GM18870 (cell line): ENCODE data around the gene ABCD3.
"Not testable (repeated sequence)": the region's sequence is repeated elsewhere in the genome, so short reads cannot be mapped to it uniquely, and the experiment has no call there.

ENCODE experiments used
- ATAC-seq: cut with Tn5 transposase; IDR thresholded peaks from one replicate; pipeline ENCODE4 v1.9.1; 2021; ENCODE audit warnings: moderate library complexity; ENCODE audit not compliant: unreplicated experiment

Gene ABCD3

GRCh38 chr1:94417978-94418663 is at the start of gene ABCD3:
ABCD3 (plus strand) TSS chr1:94418389; CDS start chr1:94418479, 90 bp downstream.
- peak; percentile 83 for ATAC-seq

GRCh38 chr1:94372771-94373170 is 45.4 kb upstream of the ABCD3 start:
- ATAC-seq = not testable (repeated sequence)

- ATAC-seq = not testable (repeated sequence)
Measured at GRCh38 chr1:94373311-94373710, 44.9 kb upstream of the ABCD3 start.

- ATAC-seq = not testable (repeated sequence)
Measured at GRCh38 chr1:94375666-94376065, 42.5 kb upstream of the ABCD3 start.

- ATAC-seq = not testable (repeated sequence)
Measured at GRCh38 chr1:94378493-94378892, 39.7 kb upstream of the ABCD3 start.

- ATAC-seq = no peak
Measured at GRCh38 chr1:94379615-94380014, 38.6 kb upstream of the ABCD3 start.

GRCh38 chr1:94382201-94382600 is 36.0 kb upstream of the ABCD3 start:
- no peak for ATAC-seq

GRCh38 chr1:94383966-94384408 is 34.2 kb upstream of the ABCD3 start:
- ATAC-seq = peak; percentile 44

GRCh38 chr1:94384485-94385265 is 33.5 kb upstream of the ABCD3 start:
- no peak for ATAC-seq

- ATAC-seq = no peak
Measured at GRCh38 chr1:94385308-94385929, 32.8 kb upstream of the ABCD3 start.

GRCh38 chr1:94389298-94389697 is 28.9 kb upstream of the ABCD3 start:
- ATAC-seq = no peak

- no peak for ATAC-seq
Measured at GRCh38 chr1:94394247-94394646, 23.9 kb upstream of the ABCD3 start.

GRCh38 chr1:94395231-94395630 is 23.0 kb upstream of the ABCD3 start:
- ATAC-seq = no peak

- ATAC-seq = no peak
Measured at GRCh38 chr1:94395748-94396309, 22.4 kb upstream of the ABCD3 start.

GRCh38 chr1:94396356-94397010 is 21.7 kb upstream of the ABCD3 start:
- ATAC-seq = no peak

- ATAC-seq = no peak
Measured at GRCh38 chr1:94398356-94398755, 19.8 kb upstream of the ABCD3 start.

GRCh38 chr1:94399453-94399852 is 18.7 kb upstream of the ABCD3 start:
- ATAC-seq = no peak

GRCh38 chr1:94401206-94401605 is 17.0 kb upstream of the ABCD3 start:
- no peak for ATAC-seq

- ATAC-seq = no peak
Measured at GRCh38 chr1:94406446-94406845, 11.7 kb upstream of the ABCD3 start.

- no peak for ATAC-seq
Measured at GRCh38 chr1:94408104-94408830, 9.9 kb upstream of the ABCD3 start.
